RWPE1 (cell line): ENCODE data around the gene EIF5A.

ENCODE experiments used
- CTCF ChIA-PET: fragments of 350-600 bp; sonication (Branson Sonifier 250); formaldehyde crosslinking; extraction: SDS; loops from one replicate; lab custom pipeline; 2021; lab: Yijun Ruan, JAX
- POLR2A ChIA-PET: fragments of 400-600 bp; formaldehyde crosslinking; extraction: SDS; loops from one replicate; lab custom pipeline; 2020; ENCODE audit warnings: antibody characterized with exemption; ENCODE audit not compliant: low non-redundant PET; lab: Yijun Ruan, JAX
- DNase-seq: peaks from one replicate; pipeline ENCODE4 v3.0.0; 2012; ENCODE audit warnings: low spot score
- H3K27ac ChIP-seq: fragments of 450-650 bp; 2 replicates; pipeline ENCODE4 v1.5.1; 2017
- CTCF ChIP-seq: fragments of 450-650 bp; conservative IDR thresholded peaks from 2 replicates; pipeline ENCODE4 v1.5.1; 2017; ENCODE audit warnings: low read depth, mild to moderate bottlenecking

Gene EIF5A

GRCh38 chr17:7309628-7310027, 2.2 kb downstream of the EIF5A start:
- DNase-seq: no peak
- ChIA-PET POLR2A (interaction anchor here (0.6 to 0.8 kb wide), 3 partner anchors 40 to 598 kb away, joined by 3 to 7 read pairs (median 4); no protein-coding TSS in a partner anchor), CTCF (interaction anchor here (0.6 to 1.3 kb wide), 2 partner anchors 17 to 258 kb away, joined by 3 to 6 read pairs; no protein-coding TSS in a partner anchor)
- TF ChIP-seq CTCF: no peak
- peak overlapping the region; percentile 98 for H3K27ac ChIP-seq

- no peak for TF ChIP-seq CTCF
- H3K27ac ChIP-seq: peak overlapping the region; percentile 62
- POLR2A ChIA-PET: no interaction called here
These were observed 3.8 kb downstream of the EIF5A start for GRCh38 chr17:7311110-7311705.

GRCh38 chr17:7312432-7313087, 5.1 kb downstream of the EIF5A start:
- peak overlapping the region; percentile 62 for H3K27ac ChIP-seq
- ChIA-PET CTCF (interaction anchor here (0.7 kb wide), 1 partner anchor 31 kb away, joined by 5 read pairs; the partner anchor contains the start of gene SLC2A4), POLR2A (interaction anchor here (0.7 kb wide), 1 partner anchor 31 kb away, joined by 3 read pairs; the partner anchor contains the start of gene SLC2A4)
- no peak for TF ChIP-seq CTCF
- DNase-seq: no peak

More at GRCh38 chr17:7311110-7311705, 3.8 kb downstream of the EIF5A start:
- DNase-seq: no peak
- CTCF ChIA-PET: no interaction called here

GRCh38 chr17:7313088-7313889, 5.9 kb downstream of the EIF5A start:
- ChIA-PET CTCF (interaction anchor here (0.5 to 1.8 kb wide), 4 partner anchors 17 to 38 kb away, joined by 3 to 5 read pairs (median 4); partner anchors contain the start of gene SLC2A4), POLR2A (no interaction called here)
- no peak for TF ChIP-seq CTCF
- H3K27ac ChIP-seq: peak overlapping the region; percentile 62
- peak; percentile 27 for DNase-seq

GRCh38 chr17:7313890-7314718, 6.7 kb downstream of the EIF5A start:
- ChIA-PET POLR2A (no interaction called here), CTCF (interaction anchor here (0.5 to 1.8 kb wide), 3 partner anchors 16 to 37 kb away, joined by 3 to 5 read pairs (median 4); no protein-coding TSS in a partner anchor)
- H3K27ac ChIP-seq: peak overlapping the region; percentile 93
- TF ChIP-seq CTCF: no peak
- DNase-seq: no peak
